Measurements from ENCODE around the gene OSBPL3.

OSBPL3 gene

DNA sequence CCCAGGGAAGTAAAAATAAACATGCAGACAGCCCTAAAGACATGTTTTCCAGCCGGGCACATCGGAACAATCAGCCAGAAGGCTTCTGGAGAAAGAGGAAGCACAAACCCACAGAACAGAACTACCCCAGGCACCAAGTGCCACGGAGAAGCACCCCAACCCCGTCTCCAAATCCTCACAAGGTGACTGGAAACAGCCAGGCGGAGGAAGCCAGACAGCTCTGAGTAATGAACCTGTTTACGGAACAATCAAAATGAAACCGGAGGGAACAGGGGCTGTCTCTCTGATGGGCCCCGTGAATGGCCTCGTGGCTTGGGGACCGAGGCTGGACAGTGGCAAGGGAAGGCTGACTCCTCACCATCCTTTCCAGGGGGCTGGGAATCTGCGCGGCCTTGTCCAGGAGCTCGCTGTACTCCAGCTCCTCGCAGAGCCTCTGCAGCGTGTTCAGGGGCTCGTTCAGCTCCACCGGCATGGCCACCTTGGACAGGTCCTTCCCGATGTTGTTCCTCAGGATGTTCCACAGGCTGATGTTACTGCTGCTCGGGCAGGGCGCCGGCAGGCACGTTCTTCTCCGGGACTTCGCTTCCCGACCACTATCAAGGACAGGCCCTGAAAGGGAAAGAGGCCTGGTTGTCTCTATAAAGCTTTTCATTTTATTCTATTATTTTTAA is 145.7 kb downstream of the OSBPL3 start:
- no peak for TF ChIP-seq EP300 (IDR thresholded peaks at IDR 0.05; ENCODE audit: borderline replicate concordance)
- TF ChIP-seq NFIC (IDR thresholded peaks at IDR 0.05): no peak
- TF ChIP-seq, protein P1, sequence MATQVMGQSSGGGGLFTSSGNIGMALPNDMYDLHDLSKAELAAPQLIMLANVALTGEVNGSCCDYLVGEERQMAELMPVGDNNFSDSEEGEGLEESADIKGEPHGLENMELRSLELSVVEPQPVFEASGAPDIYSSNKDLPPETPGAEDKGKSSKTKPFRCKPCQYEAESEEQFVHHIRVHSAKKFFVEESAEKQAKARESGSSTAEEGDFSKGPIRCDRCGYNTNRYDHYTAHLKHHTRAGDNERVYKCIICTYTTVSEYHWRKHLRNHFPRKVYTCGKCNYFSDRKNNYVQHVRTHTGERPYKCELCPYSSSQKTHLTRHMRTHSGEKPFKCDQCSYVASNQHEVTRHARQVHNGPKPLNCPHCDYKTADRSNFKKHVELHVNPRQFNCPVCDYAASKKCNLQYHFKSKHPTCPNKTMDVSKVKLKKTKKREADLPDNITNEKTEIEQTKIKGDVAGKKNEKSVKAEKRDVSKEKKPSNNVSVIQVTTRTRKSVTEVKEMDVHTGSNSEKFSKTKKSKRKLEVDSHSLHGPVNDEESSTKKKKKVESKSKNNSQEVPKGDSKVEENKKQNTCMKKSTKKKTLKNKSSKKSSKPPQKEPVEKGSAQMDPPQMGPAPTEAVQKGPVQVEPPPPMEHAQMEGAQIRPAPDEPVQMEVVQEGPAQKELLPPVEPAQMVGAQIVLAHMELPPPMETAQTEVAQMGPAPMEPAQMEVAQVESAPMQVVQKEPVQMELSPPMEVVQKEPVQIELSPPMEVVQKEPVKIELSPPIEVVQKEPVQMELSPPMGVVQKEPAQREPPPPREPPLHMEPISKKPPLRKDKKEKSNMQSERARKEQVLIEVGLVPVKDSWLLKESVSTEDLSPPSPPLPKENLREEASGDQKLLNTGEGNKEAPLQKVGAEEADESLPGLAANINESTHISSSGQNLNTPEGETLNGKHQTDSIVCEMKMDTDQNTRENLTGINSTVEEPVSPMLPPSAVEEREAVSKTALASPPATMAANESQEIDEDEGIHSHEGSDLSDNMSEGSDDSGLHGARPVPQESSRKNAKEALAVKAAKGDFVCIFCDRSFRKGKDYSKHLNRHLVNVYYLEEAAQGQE (IDR thresholded peaks at IDR 0.05; ENCODE audit: low read depth): peak; percentile 35
- TF ChIP-seq CEBPB (IDR thresholded peaks at IDR 0.05): no peak

DNA sequence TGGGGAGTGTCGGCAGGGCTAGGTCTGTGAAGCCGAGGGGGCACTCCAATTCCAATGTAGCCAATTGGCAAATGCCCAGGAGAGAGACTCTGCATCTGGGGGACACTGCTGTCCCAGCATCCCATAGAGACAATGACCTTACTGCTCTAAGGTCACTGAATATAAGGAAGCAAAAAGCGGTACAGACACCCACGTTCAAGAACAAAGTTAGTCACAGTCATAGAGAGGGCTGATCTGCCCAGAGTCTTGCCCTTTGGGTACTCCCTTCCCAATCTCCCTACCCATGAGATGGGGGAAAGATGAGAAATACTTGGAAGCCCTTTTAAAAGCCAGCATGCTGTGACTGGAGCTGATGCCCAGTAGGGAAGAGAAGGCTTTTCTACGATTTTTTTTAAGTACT is 146.4 kb downstream of the OSBPL3 start:
- TF ChIP-seq RAD21 (IDR thresholded peaks at IDR 0.05; ENCODE audit: low read depth): no peak
- no peak for TF ChIP-seq TCF12 (IDR thresholded peaks at IDR 0.05; ENCODE audit: low read depth)
- TF ChIP-seq TEAD4 (IDR thresholded peaks at IDR 0.05): no peak
- TF ChIP-seq CEBPB (IDR thresholded peaks at IDR 0.05): no peak
- no peak for TF ChIP-seq CREB1 (IDR thresholded peaks at IDR 0.05; ENCODE audit: low read depth)
- TF ChIP-seq EP300 (IDR thresholded peaks at IDR 0.05; ENCODE audit: borderline replicate concordance): no peak
- TF ChIP-seq, protein P2, sequence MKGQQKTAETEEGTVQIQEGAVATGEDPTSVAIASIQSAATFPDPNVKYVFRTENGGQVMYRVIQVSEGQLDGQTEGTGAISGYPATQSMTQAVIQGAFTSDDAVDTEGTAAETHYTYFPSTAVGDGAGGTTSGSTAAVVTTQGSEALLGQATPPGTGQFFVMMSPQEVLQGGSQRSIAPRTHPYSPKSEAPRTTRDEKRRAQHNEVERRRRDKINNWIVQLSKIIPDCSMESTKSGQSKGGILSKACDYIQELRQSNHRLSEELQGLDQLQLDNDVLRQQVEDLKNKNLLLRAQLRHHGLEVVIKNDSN (IDR thresholded peaks at IDR 0.05): no peak
- TF ChIP-seq NFIC (IDR thresholded peaks at IDR 0.05): no peak
- TF ChIP-seq TAF1 (IDR thresholded peaks at IDR 0.05; ENCODE audit: low read depth): no peak
- TF ChIP-seq, protein P1 (IDR thresholded peaks at IDR 0.05; ENCODE audit: low read depth): no peak
- no peak for TF ChIP-seq YY1 (IDR thresholded peaks at IDR 0.05; ENCODE audit: low read depth)
- no peak for TF ChIP-seq EGR1 (IDR thresholded peaks at IDR 0.05)
- TF ChIP-seq, protein P3, sequence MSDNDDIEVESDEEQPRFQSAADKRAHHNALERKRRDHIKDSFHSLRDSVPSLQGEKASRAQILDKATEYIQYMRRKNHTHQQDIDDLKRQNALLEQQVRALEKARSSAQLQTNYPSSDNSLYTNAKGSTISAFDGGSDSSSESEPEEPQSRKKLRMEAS (IDR thresholded peaks at IDR 0.05): no peak
- TF ChIP-seq ZBTB7A (IDR thresholded peaks at IDR 0.05; ENCODE audit: low read depth): no peak
- TF ChIP-seq FOXM1 (IDR thresholded peaks at IDR 0.05; ENCODE audit: borderline replicate concordance, low read depth): no peak

DNA sequence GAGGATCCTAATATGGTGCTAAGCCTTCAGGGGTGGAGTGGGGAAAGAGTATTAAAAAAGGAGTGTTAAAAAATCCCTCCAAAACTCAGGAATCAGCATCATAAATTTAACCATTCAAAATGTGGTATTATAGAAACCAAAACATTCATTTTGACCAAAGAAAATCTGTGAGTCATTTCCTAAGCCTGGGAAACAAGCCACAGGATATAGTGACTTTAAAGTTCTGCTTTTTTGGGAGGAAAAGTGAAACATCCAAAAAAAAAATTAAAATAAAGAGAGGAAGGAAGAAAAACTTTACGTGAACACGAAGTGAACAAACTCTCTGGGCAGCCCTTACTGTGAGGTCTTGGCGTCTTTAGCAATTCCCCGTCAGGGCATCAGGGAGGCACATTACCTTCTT is 148.7 kb downstream of the OSBPL3 start:
- TF ChIP-seq CEBPB (IDR thresholded peaks at IDR 0.05) (no peak), ZBTB7A (IDR thresholded peaks at IDR 0.05; ENCODE audit: low read depth) (no peak), TEAD4 (IDR thresholded peaks at IDR 0.05) (no peak), NFIC (IDR thresholded peaks at IDR 0.05) (no peak), FOXM1 (IDR thresholded peaks at IDR 0.05; ENCODE audit: borderline replicate concordance, low read depth) (no peak), CREB1 (IDR thresholded peaks at IDR 0.05; ENCODE audit: low read depth) (no peak), EP300 (IDR thresholded peaks at IDR 0.05; ENCODE audit: borderline replicate concordance) (no peak), TCF12 (IDR thresholded peaks at IDR 0.05; ENCODE audit: low read depth) (no peak), EGR1 (IDR thresholded peaks at IDR 0.05) (no peak), TAF1 (IDR thresholded peaks at IDR 0.05; ENCODE audit: low read depth) (no peak)
- TF ChIP-seq, protein P2 (IDR thresholded peaks at IDR 0.05): no peak
- TF ChIP-seq, protein P3 (IDR thresholded peaks at IDR 0.05): no peak

DNA sequence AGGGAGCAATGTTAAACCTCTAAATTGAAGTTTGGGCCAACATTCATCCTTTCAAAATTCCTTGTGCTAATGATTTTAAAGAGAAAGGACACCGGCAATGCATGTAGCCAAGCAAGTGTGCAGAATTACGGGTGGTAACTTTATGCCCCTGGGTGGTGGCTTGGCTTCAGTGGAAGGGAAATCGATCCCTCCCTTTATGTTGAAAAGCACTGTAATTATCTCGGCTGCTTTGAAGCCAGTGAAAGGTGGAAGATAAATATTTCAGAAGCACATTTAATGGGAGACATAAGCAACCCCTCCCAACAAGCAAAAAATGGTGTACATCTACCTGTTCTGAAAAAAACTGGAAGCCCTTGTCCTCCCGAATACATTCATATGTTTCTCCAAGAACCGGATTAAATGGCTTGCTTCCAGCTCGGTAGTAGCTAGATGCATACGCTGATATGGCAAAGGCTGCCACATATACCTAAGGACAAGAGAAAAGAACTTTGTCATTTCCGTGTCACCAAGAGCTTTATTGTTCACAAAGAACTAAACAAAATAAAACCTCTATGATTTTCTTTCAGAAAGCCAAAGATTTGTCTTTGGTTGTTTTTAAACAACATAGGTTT is 149.4 kb downstream of the OSBPL3 start:
- TF ChIP-seq RAD21 (IDR thresholded peaks at IDR 0.05; ENCODE audit: low read depth) (no peak), NFIC (IDR thresholded peaks at IDR 0.05) (no peak)

DNA sequence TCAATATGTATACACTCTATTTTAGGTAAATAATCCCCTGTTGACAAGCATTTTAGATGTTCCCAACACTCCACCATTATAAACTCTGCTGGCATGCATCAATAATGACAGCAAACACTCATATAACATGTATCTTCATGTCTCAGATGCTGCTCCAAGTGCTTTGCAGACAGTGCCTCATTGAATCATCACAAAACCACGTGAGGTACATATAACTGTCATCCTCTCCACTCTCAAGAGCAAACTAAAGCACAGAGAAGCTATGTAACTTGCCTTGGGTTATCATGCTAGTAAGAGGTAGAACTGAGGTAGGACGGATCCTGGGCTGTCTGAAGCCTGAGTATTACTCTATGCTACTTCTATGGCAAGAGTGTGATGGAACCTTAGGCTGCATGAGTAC is 150.2 kb downstream of the OSBPL3 start:
- TF ChIP-seq, protein P1 (IDR thresholded peaks at IDR 0.05; ENCODE audit: low read depth): no peak
- TF ChIP-seq TEAD4 (IDR thresholded peaks at IDR 0.05): no peak
- TF ChIP-seq, protein P2 (IDR thresholded peaks at IDR 0.05): no peak
- no peak for TF ChIP-seq ZBTB7A (IDR thresholded peaks at IDR 0.05; ENCODE audit: low read depth)
- no peak for TF ChIP-seq EP300 (IDR thresholded peaks at IDR 0.05; ENCODE audit: borderline replicate concordance)
- no peak for TF ChIP-seq CEBPB (IDR thresholded peaks at IDR 0.05)
- TF ChIP-seq NFIC (IDR thresholded peaks at IDR 0.05): no peak
- no peak for TF ChIP-seq TAF1 (IDR thresholded peaks at IDR 0.05; ENCODE audit: low read depth)
- TF ChIP-seq RAD21 (IDR thresholded peaks at IDR 0.05; ENCODE audit: low read depth): no peak
- no peak for TF ChIP-seq EGR1 (IDR thresholded peaks at IDR 0.05)
- TF ChIP-seq, protein P3 (IDR thresholded peaks at IDR 0.05): no peak
- no peak for TF ChIP-seq CREB1 (IDR thresholded peaks at IDR 0.05; ENCODE audit: low read depth)
- TF ChIP-seq FOXM1 (IDR thresholded peaks at IDR 0.05; ENCODE audit: borderline replicate concordance, low read depth): no peak
- no peak for TF ChIP-seq YY1 (IDR thresholded peaks at IDR 0.05; ENCODE audit: low read depth)
- no peak for TF ChIP-seq TCF12 (IDR thresholded peaks at IDR 0.05; ENCODE audit: low read depth)
